VCaP (cell line): ENCODE data around the gene TP73.

Experiments
- H3K27ac ChIP-seq: fragments of 450-650 bp; 2 replicates; pipeline ENCODE4 v1.5.1; 2017
- CTCF ChIP-seq: fragments of 450-650 bp; conservative IDR thresholded peaks from 2 replicates; pipeline ENCODE4 v1.5.1; 2017; ENCODE audit warnings: mild to moderate bottlenecking, moderate library complexity

Gene TP73

GRCh38 chr1:3639397-3639911 lies 12.9 kb upstream of the TP73 start:
- no peak overlapping the region for H3K27ac ChIP-seq
- TF ChIP-seq CTCF = no peak

DNA sequence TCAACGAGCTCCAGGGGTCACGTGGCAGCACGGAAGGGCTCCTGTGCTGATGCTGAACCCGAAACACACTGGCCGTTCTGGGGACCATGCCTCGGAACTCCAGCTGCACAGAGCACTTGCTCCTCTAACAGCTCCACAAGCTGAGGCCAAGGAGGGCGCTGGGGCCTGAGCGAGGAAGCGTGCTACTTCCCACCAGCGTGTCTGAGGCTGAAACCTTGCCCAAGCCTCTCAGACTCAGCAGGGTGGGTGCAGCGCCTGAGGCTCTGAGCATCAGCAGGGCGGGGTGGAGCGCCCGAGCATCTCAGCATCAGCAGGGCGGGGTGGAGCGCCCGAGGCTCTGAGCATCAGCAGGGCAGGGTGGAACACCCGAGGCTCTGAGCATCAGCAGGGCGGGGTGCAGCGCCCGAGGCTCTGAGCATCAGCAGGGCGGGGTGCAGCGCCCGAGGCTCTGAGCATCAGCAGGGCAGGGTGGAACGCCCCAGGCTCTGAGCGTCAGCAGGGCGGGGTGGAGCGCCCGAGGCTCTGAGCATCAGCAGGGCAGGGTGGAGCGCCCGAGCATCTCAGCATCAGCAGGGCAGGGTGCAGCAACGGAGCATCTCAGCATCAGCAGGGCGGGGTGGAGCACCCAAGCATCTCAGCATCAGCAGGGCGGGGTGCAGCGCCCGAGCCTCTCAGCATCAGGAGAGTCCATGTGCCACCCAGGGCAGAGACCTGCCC lies 12.0 kb upstream of the TP73 start:
- H3K27ac ChIP-seq = no peak overlapping the region

DNA sequence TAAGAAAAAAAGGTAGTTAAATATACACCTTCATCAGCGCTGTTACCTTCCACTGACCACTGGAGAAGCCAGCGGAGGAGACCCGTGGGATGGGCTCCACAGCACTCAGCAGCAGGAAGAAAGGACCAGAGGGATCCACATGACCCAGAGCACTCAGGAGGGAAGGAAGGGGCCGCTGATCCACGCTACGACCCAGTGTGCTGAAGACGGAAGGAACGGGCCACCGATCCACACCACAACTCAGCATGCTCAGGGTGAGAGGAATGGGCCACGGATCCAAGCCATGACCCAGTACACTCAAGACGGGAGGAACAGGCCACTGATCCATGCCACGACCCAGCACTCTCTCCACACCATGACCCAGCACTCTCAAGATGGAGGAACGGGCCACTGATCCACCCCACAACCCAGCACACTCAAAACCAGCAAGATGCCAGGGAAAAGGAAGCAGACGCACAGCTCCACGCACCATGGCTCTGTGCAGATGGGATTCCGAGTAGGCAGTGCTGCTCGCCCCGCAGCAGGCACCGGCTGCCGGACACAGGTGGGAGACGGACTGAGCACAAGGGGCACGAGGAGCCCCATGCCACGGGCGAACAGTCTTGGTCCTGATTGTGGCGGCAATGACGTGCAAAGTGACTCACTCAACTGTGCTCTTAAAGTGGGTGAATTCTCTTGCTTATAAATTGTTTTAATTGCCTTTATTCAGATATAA lies 11.1 kb upstream of the TP73 start:
- H3K27ac ChIP-seq = no peak overlapping the region
- TF ChIP-seq CTCF = no peak

More for the DNA sequence above, 12.0 kb upstream of the TP73 start:
- no peak for TF ChIP-seq CTCF

DNA sequence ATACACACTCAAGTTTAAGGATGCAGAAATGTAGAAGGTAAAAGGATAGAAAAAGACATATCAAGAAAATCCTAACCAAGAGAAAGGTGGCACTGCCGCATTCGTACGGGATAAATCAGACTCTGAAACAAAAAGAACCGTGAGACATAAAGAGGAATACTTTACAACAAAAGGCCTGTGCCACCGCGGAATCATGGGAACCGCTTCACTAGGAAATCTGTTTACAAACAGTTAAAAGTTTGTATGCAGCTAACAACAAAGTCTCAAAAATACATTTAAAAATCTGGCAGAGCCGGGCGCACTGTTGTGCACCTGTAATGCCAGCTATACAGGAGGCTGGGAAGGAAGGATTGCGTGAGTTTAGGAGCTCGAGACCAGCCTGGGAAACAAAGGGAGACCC lies 10.5 kb upstream of the TP73 start:
- no peak overlapping the region for H3K27ac ChIP-seq
- TF ChIP-seq CTCF = no peak

GRCh38 chr1:3642919-3643675 lies 9.2 kb upstream of the TP73 start:
- no peak for TF ChIP-seq CTCF
- no peak overlapping the region for H3K27ac ChIP-seq

GRCh38 chr1:3644273-3644672 lies 8.0 kb upstream of the TP73 start:
- no peak overlapping the region for H3K27ac ChIP-seq
- TF ChIP-seq CTCF = no peak

GRCh38 chr1:3645247-3645646 lies 7.1 kb upstream of the TP73 start:
- no peak for TF ChIP-seq CTCF

More at GRCh38 chr1:3645247-3645646, 7.1 kb upstream of the TP73 start:
- H3K27ac ChIP-seq = no peak overlapping the region
